Epithelial cell of esophagus (primary cell): Measurements from ENCODE around the gene FHOD3.

ENCODE experiments used
- DNase-seq: peaks from one replicate; pipeline ENCODE4 v3.0.0; 2010; ENCODE audit warnings: low read depth
- H3K4me3 ChIP-seq: 2 replicates; pipeline ENCODE4 v1.5.1; 2011; ENCODE audit warnings: mild to moderate bottlenecking, low read length, control low read depth
- TF ChIP-seq, protein P1 (sequence below): IDR thresholded peaks from 2 replicates; pipeline ENCODE4 v1.5.1; 2011; ENCODE audit warnings: low read depth, mild to moderate bottlenecking, low read length, control low read depth, inconsistent platforms; ENCODE audit not compliant: insufficient read depth; ENCODE audit errors: missing control alignments

FHOD3 gene

DNA sequence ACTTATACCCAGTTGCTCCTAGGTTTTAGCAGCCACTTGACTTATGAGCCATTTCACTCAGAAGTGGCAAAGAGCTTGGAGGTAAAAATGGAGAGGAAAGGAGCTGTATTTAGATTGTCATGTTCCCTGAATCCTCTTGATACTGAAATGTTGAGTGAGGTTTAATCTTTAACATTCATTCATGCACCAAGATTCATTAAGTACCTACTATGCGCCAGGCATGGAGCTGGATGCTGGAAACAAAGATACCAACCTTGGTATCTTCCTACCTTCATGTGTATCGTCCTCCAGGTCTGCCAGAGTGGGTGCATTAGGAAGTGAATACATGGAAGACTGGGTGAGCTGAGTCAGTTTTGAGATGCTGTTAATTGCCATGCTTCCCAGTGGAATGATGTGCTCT, 507.6 kb downstream of the FHOD3 start:
- no peak overlapping the region for H3K4me3 ChIP-seq
- DNase-seq = no peak
- TF ChIP-seq, protein P1, sequence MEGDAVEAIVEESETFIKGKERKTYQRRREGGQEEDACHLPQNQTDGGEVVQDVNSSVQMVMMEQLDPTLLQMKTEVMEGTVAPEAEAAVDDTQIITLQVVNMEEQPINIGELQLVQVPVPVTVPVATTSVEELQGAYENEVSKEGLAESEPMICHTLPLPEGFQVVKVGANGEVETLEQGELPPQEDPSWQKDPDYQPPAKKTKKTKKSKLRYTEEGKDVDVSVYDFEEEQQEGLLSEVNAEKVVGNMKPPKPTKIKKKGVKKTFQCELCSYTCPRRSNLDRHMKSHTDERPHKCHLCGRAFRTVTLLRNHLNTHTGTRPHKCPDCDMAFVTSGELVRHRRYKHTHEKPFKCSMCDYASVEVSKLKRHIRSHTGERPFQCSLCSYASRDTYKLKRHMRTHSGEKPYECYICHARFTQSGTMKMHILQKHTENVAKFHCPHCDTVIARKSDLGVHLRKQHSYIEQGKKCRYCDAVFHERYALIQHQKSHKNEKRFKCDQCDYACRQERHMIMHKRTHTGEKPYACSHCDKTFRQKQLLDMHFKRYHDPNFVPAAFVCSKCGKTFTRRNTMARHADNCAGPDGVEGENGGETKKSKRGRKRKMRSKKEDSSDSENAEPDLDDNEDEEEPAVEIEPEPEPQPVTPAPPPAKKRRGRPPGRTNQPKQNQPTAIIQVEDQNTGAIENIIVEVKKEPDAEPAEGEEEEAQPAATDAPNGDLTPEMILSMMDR = no peak

DNA sequence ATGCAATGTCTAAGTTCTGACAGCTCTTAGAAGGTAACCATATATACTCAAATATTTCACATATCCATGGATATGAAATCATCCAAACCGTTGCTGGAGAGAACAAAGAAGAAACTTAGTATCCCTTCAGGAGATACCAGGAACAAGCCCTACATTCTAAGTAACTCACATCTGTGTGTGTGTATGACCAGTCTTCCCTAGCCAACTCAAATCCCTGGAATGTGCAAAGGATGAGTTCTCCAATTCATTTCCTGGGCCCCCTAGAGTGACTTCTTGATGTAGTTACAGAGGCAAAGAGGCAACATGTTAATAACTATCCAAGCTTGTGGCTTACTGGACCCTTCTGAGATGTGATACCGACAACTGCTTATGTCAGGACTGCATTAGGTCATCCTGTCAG, 511.2 kb downstream of the FHOD3 start:
- H3K4me3 ChIP-seq = no peak overlapping the region
- peak; percentile 33 for DNase-seq
- TF ChIP-seq, protein P1 = no peak

DNA sequence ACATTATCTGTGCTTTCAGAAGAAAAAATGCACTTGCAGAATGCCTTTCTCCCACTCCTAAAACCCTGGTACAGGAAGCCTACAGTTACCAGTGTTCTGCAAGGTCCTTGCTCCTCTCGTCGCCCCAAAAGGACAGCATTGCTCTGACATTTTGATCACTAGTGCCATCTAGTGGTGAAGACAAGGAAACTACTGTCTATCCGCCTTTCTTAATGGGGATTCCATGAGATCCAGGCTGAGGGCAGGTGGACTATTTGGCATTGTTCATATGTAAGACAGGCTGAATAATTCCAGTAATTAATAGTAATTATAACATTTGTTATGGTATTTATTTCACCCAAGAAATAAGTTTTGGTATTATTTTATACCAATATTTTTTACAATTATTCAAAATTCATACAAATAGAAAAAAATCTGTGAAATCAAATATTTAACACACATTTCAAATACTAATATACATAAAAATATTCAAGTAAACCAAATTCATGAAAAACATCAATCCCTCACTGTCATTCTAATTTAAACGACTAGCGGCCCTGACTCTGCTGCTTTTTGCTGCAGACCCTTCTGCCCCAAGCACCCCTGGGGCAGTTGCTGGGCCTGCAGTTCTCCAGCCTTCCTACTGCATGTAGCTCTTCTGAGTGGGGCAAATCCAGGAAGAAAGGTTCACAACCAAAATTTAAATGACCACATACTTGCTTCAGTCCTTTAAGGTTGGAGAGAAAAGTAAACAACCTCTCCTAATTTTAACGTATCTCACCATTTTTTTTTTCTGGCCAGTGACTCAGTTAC, 512.3 kb downstream of the FHOD3 start:
- TF ChIP-seq, protein P1 = peak; percentile 86
- DNase-seq = peak; percentile 72
- H3K4me3 ChIP-seq = no peak overlapping the region

DNA sequence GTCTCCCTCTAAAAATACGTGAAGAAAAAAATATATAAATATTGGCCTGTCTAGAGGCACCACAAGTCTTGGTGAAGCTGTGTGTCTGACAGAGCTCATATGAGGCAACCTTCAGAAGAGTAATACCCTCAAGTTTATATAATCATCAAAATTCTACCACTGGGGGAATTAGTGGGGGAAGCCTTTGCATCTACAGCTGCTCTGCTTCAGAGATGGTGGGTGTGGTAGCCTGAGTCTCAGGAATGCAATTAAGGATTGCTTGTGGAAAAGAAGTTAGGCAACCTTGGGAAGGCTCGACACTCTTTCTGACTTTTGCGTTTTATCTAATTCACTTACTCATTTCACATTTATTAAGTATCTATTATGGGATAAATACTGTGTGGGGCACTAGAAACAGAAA, 513.9 kb downstream of the FHOD3 start:
- H3K4me3 ChIP-seq = no peak overlapping the region
- no peak for DNase-seq
- TF ChIP-seq, protein P1 = no peak

DNA sequence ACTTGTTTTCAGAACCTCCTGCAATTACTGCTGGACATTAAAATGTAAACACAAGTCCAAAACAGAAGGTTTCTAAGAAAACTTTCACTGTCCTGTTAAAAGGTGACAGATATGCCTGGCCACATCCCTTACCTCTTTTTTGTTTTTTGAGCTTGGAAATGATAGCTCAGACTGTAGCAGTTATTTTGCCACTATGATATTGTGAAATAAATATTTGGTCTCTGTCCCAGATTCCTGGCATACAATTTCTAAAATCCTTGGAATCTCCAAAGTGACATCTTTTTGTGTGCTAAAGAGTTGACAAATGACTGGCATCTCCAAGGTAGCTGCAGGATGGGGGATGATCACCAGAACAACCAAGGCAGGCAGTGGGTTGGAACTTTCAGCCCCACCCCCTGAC, 514.4 kb downstream of the FHOD3 start:
- no peak for DNase-seq
- TF ChIP-seq, protein P1 = no peak
- no peak overlapping the region for H3K4me3 ChIP-seq

DNA sequence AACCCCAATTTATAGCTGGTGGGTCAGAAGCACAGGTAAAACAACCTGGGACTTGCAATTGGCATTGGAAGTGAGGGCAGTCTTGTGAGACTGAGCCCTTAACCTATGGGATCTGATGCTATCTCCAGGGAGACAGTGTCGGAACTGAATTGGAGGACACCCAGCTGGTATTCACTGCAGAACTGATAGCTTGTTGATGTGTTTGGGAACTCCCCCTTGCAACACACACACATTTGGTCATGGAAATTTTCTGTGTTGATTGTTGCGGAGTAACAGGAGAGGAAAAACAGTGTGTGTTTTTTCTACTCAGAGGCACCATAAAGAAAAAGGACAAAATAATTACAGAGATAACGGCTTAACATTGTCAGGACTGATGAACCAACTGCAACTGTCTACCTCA, 515.2 kb downstream of the FHOD3 start:
- TF ChIP-seq, protein P1 = no peak
- DNase-seq = no peak
- H3K4me3 ChIP-seq = no peak overlapping the region
